ENCODE data around the gene MUC6.

The MUC6 gene

GRCh38 chr11:1037506-1038055 is 1.1 kb upstream of the MUC6 start:
- DNase-seq (ENCODE audit: low spot score), result no peak
- TF ChIP-seq CTCF (IDR thresholded peaks at IDR 0.05; ENCODE audit: extremely low read depth, missing control alignments), result no peak

- no peak for TF ChIP-seq CTCF (IDR thresholded peaks at IDR 0.05; ENCODE audit: extremely low read depth, missing control alignments)
- no peak for DNase-seq (ENCODE audit: low spot score)
Observed at GRCh38 chr11:1036931-1037330, 413 bp upstream of the MUC6 start.

- DNase-seq (ENCODE audit: low spot score), result no peak
- TF ChIP-seq CTCF (IDR thresholded peaks at IDR 0.05; ENCODE audit: extremely low read depth, missing control alignments), result no peak
Observed at GRCh38 chr11:1035577-1036283, 788 bp downstream of the MUC6 start.

- no peak for DNase-seq (ENCODE audit: low spot score)
- no peak for TF ChIP-seq CTCF (IDR thresholded peaks at IDR 0.05; ENCODE audit: extremely low read depth, missing control alignments)
Observed at GRCh38 chr11:1034456-1035295, 1.8 kb downstream of the MUC6 start.

- no peak for TF ChIP-seq CTCF (IDR thresholded peaks at IDR 0.05; ENCODE audit: extremely low read depth, missing control alignments)
- no peak for DNase-seq (ENCODE audit: low spot score)
Observed at GRCh38 chr11:1034001-1034400, 2.5 kb downstream of the MUC6 start.

- no peak for TF ChIP-seq CTCF (IDR thresholded peaks at IDR 0.05; ENCODE audit: extremely low read depth, missing control alignments)
- DNase-seq (ENCODE audit: low spot score), result no peak
Observed at GRCh38 chr11:1033016-1033798, 3.3 kb downstream of the MUC6 start.

Measured in GM20000 (cell line).